ENCODE measurements around the gene PCDH12. TPM values are rescaled to one million over a fixed set of nuclear protein-coding genes. Genes with fewer than 3 reads are reported as not detected.

PCDH12 gene
- total RNA-seq, 1 experiment from 2014 or later, result not detected

DNA sequence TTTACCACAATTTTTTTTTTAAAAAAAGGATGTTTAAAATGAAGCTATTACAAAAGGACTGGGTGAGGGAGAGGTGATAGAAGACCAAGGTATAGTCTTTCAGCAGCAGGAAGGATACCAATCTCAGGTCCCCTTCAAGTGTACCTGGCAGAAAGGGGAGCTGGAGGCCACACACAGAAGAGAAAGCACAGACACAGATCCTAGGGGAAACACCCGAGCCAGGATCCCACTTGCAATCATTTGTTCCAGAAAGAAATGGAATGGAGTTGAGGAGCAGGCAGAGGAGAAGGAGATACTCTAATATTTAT lies 49.2 kb upstream of the PCDH12 start:
- DNase-seq, result no peak
- H3K36me3 Mint-ChIP-seq (ENCODE audit: insufficient read depth in 1 of 3, low read depth in 3 of 3), result peaks cover 17 to 80% (median 70%) of the 10 kb centered on the region in 3 experiments; a peak in 6 of 7 replicates
- Histone ChIP-seq H2BK15ac (ENCODE audit: low read depth, low read length) (no peak overlapping the region), H3K9ac (ENCODE audit: extremely low read depth, insufficient read length, low read length) (no peak overlapping the region), H3K27me3 (ENCODE audit: insufficient read depth, low read length) (no peaks in the 10 kb centered on the region), H3K9me3 (ENCODE audit: control insufficient read depth, low read depth, low read length) (no peaks in the 10 kb centered on the region), H3K23me2 (ENCODE audit: insufficient read length, low read depth, low read length, poor library complexity, severe bottlenecking) (peaks cover 1% of the 10 kb centered on the region), H3K4me1 (ENCODE audit: insufficient read depth, low read length) (no peaks in the 10 kb centered on the region; the same call in 1 of the 2 replicates), H3K18ac (ENCODE audit: insufficient read length, low read depth, low read length) (no peak overlapping the region), H3K4me2 (ENCODE audit: insufficient read depth, insufficient read length, low read length) (no peak overlapping the region), H3K23ac (ENCODE audit: insufficient read length, low read depth, low read length) (no peak overlapping the region), H2BK12ac (ENCODE audit: insufficient read length, low read depth, low read length) (no peak overlapping the region), H3K14ac (ENCODE audit: insufficient read depth, low read length) (no peak overlapping the region), H2AK5ac (ENCODE audit: insufficient read length, low read length) (no peak overlapping the region), H4K20me1 (ENCODE audit: control insufficient read depth, insufficient read depth, insufficient read length) (peaks cover 2% of the 10 kb centered on the region), H3K79me2 (ENCODE audit: insufficient read depth, low read length) (no peaks in the 10 kb centered on the region), H3K27ac (ENCODE audit: insufficient read length, low read depth, low read length) (no peak overlapping the region), H3T11ph (ENCODE audit: low read length) (no peak overlapping the region), H2BK120ac (ENCODE audit: low read depth, low read length, poor library complexity, severe bottlenecking) (no peak overlapping the region), H2BK5ac (ENCODE audit: insufficient read length, low read length) (no peak overlapping the region), H2BK20ac (ENCODE audit: low read depth, low read length, poor library complexity, severe bottlenecking) (no peak overlapping the region), H3K4ac (ENCODE audit: low read depth, low read length) (no peak overlapping the region), H2AFZ (ENCODE audit: low read length) (no peak overlapping the region), H4K5ac (ENCODE audit: insufficient read length, low read depth, low read length) (no peak overlapping the region), H3K56ac (ENCODE audit: insufficient read length, low read depth, low read length) (no peak overlapping the region), H4K91ac (ENCODE audit: insufficient read length, low read depth, low read length) (no peak overlapping the region), H3K79me1 (ENCODE audit: insufficient read depth, low read depth, low read length, poor library complexity, severe bottlenecking) (no peaks in the 10 kb centered on the region), H4K8ac (replicated peaks; ENCODE audit: insufficient read length, low read depth, low read length) (no peak overlapping the region)
- TF ChIP-seq, protein P1, sequence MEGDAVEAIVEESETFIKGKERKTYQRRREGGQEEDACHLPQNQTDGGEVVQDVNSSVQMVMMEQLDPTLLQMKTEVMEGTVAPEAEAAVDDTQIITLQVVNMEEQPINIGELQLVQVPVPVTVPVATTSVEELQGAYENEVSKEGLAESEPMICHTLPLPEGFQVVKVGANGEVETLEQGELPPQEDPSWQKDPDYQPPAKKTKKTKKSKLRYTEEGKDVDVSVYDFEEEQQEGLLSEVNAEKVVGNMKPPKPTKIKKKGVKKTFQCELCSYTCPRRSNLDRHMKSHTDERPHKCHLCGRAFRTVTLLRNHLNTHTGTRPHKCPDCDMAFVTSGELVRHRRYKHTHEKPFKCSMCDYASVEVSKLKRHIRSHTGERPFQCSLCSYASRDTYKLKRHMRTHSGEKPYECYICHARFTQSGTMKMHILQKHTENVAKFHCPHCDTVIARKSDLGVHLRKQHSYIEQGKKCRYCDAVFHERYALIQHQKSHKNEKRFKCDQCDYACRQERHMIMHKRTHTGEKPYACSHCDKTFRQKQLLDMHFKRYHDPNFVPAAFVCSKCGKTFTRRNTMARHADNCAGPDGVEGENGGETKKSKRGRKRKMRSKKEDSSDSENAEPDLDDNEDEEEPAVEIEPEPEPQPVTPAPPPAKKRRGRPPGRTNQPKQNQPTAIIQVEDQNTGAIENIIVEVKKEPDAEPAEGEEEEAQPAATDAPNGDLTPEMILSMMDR (conservative IDR thresholded peaks at IDR 0.05), result no peak
- peaks cover 4 to 5% of the 10 kb centered on the region in 2 experiments; a peak in 3 of 4 replicates for H3K4me1 Mint-ChIP-seq
- H3K4me3 Mint-ChIP-seq, result no peak overlapping the region
- no CpG with 5 or more reads among the region's 1 CpG for WGBS (ENCODE audit: extremely low coverage, insufficient read length, low lambda C conversion rate)
- no peaks in the 10 kb centered on the region for H3K9me3 Mint-ChIP-seq
- no peaks in the 10 kb centered on the region for H3K27me3 Mint-ChIP-seq (ENCODE audit: low read depth)
- H3K27ac Mint-ChIP-seq, result no peak overlapping the region
